K562 (cell line): Measurements from ENCODE around the gene RABGAP1L. TPM values are rescaled to one million over a fixed set of nuclear protein-coding genes. Genes with fewer than 3 reads are reported as not detected.

Source experiments
- ATAC-seq: fragments of 200-7000 bp; cut with Tn5 transposase; 3 replicates; pipeline ENCODE4 v1.9.1; 2020; ENCODE audit warnings: moderate library complexity
- BruUV-seq: library from RNA; stranded (reverse); fragments of 400-500 nt; replicated peaks from 2 replicates; lab custom pipeline; 2021; lab: Mats Ljungman, UMichigan
- CTCF ChIA-PET: fragments of 300-600 bp; formaldehyde crosslinking; extraction: SDS; loops from one replicate; lab custom pipeline; 2021; ENCODE audit warnings: low intra/inter-chr PET ratio; lab: Yijun Ruan, JAX
- POLR2A ChIA-PET: fragments of 300-600, 350-650 bp; sonication (Branson Sonifier 250); formaldehyde crosslinking; extraction: SDS; loops from one replicate; lab custom pipeline; 2021; ENCODE audit warnings: antibody characterized with exemption, inconsistent platforms; lab: Yijun Ruan, JAX
- DNase-seq, 4 experiments: peaks; one replicate each; pipeline versions ENCODE4 v3.0.0 to v3.0.0-alpha.2; 2011 to 2018; ENCODE audit warnings: low spot score in 3 of 4, mixed read lengths in 3 of 4; ENCODE audit errors: extremely low read depth in 1 of 4
- FAIRE-seq: peaks from 2 replicates; lab custom pipeline; 2011; peaks lifted over from hg19 to GRCh38; lab: Jason Lieb, UNC
- H2AFZ ChIP-seq: 2 replicates; pipeline ENCODE4 v1.6.0; 2011; ENCODE audit warnings: low read depth, low read length, control low read depth, inconsistent platforms
- H3K27ac ChIP-seq: fragments of 200-600 bp; 3 replicates; pipeline ENCODE4 v1.8.0; 2011; ENCODE audit warnings: low read depth, mild to moderate bottlenecking, control low read depth, inconsistent platforms, low read length, moderate library complexity, mixed read lengths; ENCODE audit errors: extremely low read depth
- H3K27me3 ChIP-seq, 2 experiments: fragments of 300-600 bp in 1 of 2; 2 replicates in 1 of 2; 3 replicates in 1 of 2; pipeline versions ENCODE4 v1.6.0 to v1.8.0; 2011; ENCODE audit warnings: inconsistent platforms in 2 of 2, low read length in 2 of 2, mild to moderate bottlenecking in 1 of 2, mixed read lengths in 1 of 2, moderate library complexity in 1 of 2; ENCODE audit not compliant: control insufficient read depth in 2 of 2, insufficient read depth in 2 of 2
- H3K36me3 ChIP-seq: fragments of 300-600 bp; 3 replicates; pipeline ENCODE4 v1.8.0; 2011; ENCODE audit warnings: mild to moderate bottlenecking, low read length, inconsistent platforms; ENCODE audit not compliant: control insufficient read depth, insufficient read depth
- H3K4me1 ChIP-seq, 2 experiments: fragments of 200-600 bp in 1 of 2; replicated peaks in 1 of 2; 2 replicates in 1 of 2; 3 replicates in 1 of 2; pipeline versions ENCODE4 v1.5.1 to v1.8.0; 2011; ENCODE audit warnings: inconsistent platforms in 2 of 2, low read length in 2 of 2, mild to moderate bottlenecking in 1 of 2, mixed read lengths in 1 of 2, moderate library complexity in 1 of 2; ENCODE audit not compliant: control insufficient read depth in 2 of 2, insufficient read depth in 2 of 2
- H3K4me2 ChIP-seq: 2 replicates; pipeline ENCODE4 v1.6.1; 2011; ENCODE audit warnings: low read length, control low read depth, inconsistent platforms, mixed read lengths; ENCODE audit not compliant: insufficient read depth
- H3K4me3 ChIP-seq: fragments of 200-600 bp; sonication (generic), shearing (Covaris generic); 2 replicates; pipeline ENCODE4 v1.5.1; 2016; ENCODE audit warnings: control low read depth, inconsistent platforms
- H3K79me2 ChIP-seq: fragments of 200-600 bp; 3 replicates; pipeline ENCODE4 v1.8.0; 2011; ENCODE audit warnings: low read length, inconsistent platforms; ENCODE audit not compliant: control insufficient read depth, insufficient read depth
- H3K9ac ChIP-seq, 2 experiments: 2 replicates each; pipeline versions ENCODE4 v1.6.0 to v1.6.1; 2011; ENCODE audit warnings: low read depth in 2 of 2, low read length in 2 of 2, control low read depth in 1 of 2, inconsistent platforms in 1 of 2, mild to moderate bottlenecking in 1 of 2, mixed read lengths in 1 of 2; ENCODE audit not compliant: insufficient read depth in 1 of 2
- H3K9me1 ChIP-seq: one replicate; pipeline ENCODE4 v1.6.0; 2011; ENCODE audit warnings: inconsistent platforms, mild to moderate bottlenecking, low read length, moderate library complexity; ENCODE audit not compliant: control insufficient read depth, insufficient read depth
- H3K9me3 ChIP-seq: replicated peaks from 2 replicates; pipeline ENCODE4 v1.5.1; 2011; ENCODE audit warnings: low read depth, low read length, inconsistent platforms; ENCODE audit not compliant: control insufficient read depth, insufficient read depth
- H4K20me1 ChIP-seq: replicated peaks from 2 replicates; pipeline ENCODE4 v1.6.1; 2011; ENCODE audit warnings: low read length, inconsistent platforms, mixed read lengths; ENCODE audit not compliant: control insufficient read depth, insufficient read depth
- FOXP4 ChIP-seq: sonication (generic); formaldehyde crosslinking; IDR thresholded peaks from 2 replicates; pipeline ENCODE4 v1.8.0; 2022; ENCODE audit warnings: mild to moderate bottlenecking, missing genetic modification reagents, borderline replicate concordance
- MEIS2 ChIP-seq: fragments of 450-650 bp; IDR thresholded peaks from 2 replicates; pipeline ENCODE4 v1.6.1; 2014; ENCODE audit warnings: mild to moderate bottlenecking; ENCODE audit not compliant: partially characterized antibody
- NFE2L1 ChIP-seq: fragments of 450-650 bp; IDR thresholded peaks from 2 replicates; pipeline ENCODE4 v1.6.1; 2016; ENCODE audit warnings: missing genetic modification characterization, low read depth, mild to moderate bottlenecking, missing compliant biosample characterization, moderate library complexity, borderline replicate concordance
- PHB ChIP-seq: fragments of 250-450 bp; sonication (Bioruptor Pico); IDR thresholded peaks from 2 replicates; pipeline ENCODE4 v1.5.0; 2021
- POLR2H ChIP-seq: IDR thresholded peaks from 2 replicates; pipeline ENCODE4 v1.6.1; 2016; ENCODE audit warnings: missing genetic modification characterization, low read depth, mild to moderate bottlenecking, control low read depth, missing compliant biosample characterization, moderate library complexity
- PURB ChIP-seq: sonication (generic); formaldehyde crosslinking; IDR thresholded peaks from 2 replicates; pipeline ENCODE4 v1.9.0; 2021; ENCODE audit warnings: low read depth, mild to moderate bottlenecking, missing genetic modification reagents
- TRIM28 ChIP-seq: fragments of 450-650 bp; IDR thresholded peaks from 2 replicates; pipeline ENCODE4 v1.6.1; 2017
- ZBTB12 ChIP-seq: fragments of 250-450 bp; sonication (Bioruptor Pico); IDR thresholded peaks from 2 replicates; pipeline ENCODE4 v1.4.0; 2020
- ZFP91 ChIP-seq: sonication (generic); formaldehyde crosslinking; IDR thresholded peaks from 2 replicates; pipeline ENCODE4 v1.8.0; 2022; ENCODE audit warnings: mild to moderate bottlenecking, missing genetic modification reagents
- ZKSCAN3 ChIP-seq: fragments of 250-450 bp; sonication (Bioruptor Pico); IDR thresholded peaks from 2 replicates; pipeline ENCODE4 v1.4.0; 2020
- ZNF57 ChIP-seq: fragments of 450-650 bp; formaldehyde crosslinking; IDR thresholded peaks from 2 replicates; pipeline ENCODE4 v1.4.0; 2020; ENCODE audit warnings: mild to moderate bottlenecking, moderate library complexity
- in situ Hi-C: fragments of 300-500 bp; cut with MboI; formaldehyde crosslinking; loops from 4 replicates; pipeline ENCODE4 v1.15.0; 2018; ENCODE audit warnings: inconsistent platforms, mixed read lengths
- intact Hi-C: fragments of 100-400 bp; cut with micrococcal nuclease; formaldehyde crosslinking; loops from 2 replicates; pipeline ENCODE4 v1.14.2; 2022
- polyA plus RNA-seq, 8 experiments: library from polyadenylated mRNA; depleted of rRNA in 4 of 8; stranded (reverse) in 5 of 8; unstranded in 3 of 8; fragments of >200 nt; fragmentation: Nextera tagmentation in 2 of 8; fragmentation: Illumina TruSeq in 1 of 8; extraction: Ambion mirVana in 2 of 8; extraction: Trizol in 1 of 8; gene quantifications; 2 replicates each; pipeline versions ENCODE4 v1.2.1 to v1.2.3, GENCODE V29; 2011 to 2014; ENCODE audit warnings: inconsistent platforms in 1 of 8, missing spikeins in 1 of 8
- total RNA-seq, 7 experiments: library from RNA; depleted of rRNA in 6 of 7; stranded (reverse); fragments of >200 nt in 6 of 7; fragmentation: Illumina TruSeq in 2 of 7; extraction: Trizol in 2 of 7; gene quantifications; 2 replicates each; pipeline versions ENCODE4 v1.2.1 to v1.2.3, GENCODE V29; 2011 to 2021; ENCODE audit warnings: low replicate concordance in 1 of 7

Gene RABGAP1L
- total and polyA plus RNA-seq, 9 of the 15 experiments (the other 6 are each of a cell fraction or from before 2014, with no cell fraction given), result 16.5 to 44.9 (median 26.7) TPM

- intact Hi-C loops, result no loop called here
- no peaks in the 10 kb centered on the region for H3K9me3 ChIP-seq
- no peak for FAIRE-seq
- CTCF ChIA-PET, result no interaction called here
- H3K27ac ChIP-seq, result no peak overlapping the region
- DNase-seq, result no peak
- POLR2A ChIA-PET, result interaction anchor here (0.5 to 0.9 kb wide), 4 partner anchors 55 to 1711 kb away, joined by 3 to 4 read pairs (median 4); no protein-coding TSS in a partner anchor
- H3K4me3 ChIP-seq, result no peak overlapping the region
- no peaks in the 10 kb centered on the region for H3K27me3 ChIP-seq
- no peaks in the 10 kb centered on the region for H3K9me1 ChIP-seq
- no peak for ATAC-seq
- no peaks in the 10 kb centered on the region for H3K36me3 ChIP-seq
- H3K9ac ChIP-seq, result no peak overlapping the region
- no peaks in the 10 kb centered on the region for H3K4me1 ChIP-seq
- TF ChIP-seq ZNF57 (CRISPR knock-in tag), result no peak
- TF ChIP-seq PURB (CRISPR knock-in tag), result no peak
- TF ChIP-seq ZKSCAN3 (CRISPR knock-in tag), result no peak
- TF ChIP-seq MEIS2, result no peak
- TF ChIP-seq ZBTB12 (CRISPR knock-in tag), result no peak
- TF ChIP-seq FOXP4 (CRISPR knock-in tag), result no peak
- no peak for TF ChIP-seq NFE2L1 (tag)
- no peak for TF ChIP-seq ZFP91
- TF ChIP-seq POLR2H (tag), result no peak
- no peak for TF ChIP-seq TRIM28
- no peak for TF ChIP-seq PHB (CRISPR knock-in tag)
- H3K79me2 ChIP-seq, result no peaks in the 10 kb centered on the region
- H4K20me1 ChIP-seq, result no peaks in the 10 kb centered on the region
- H2AFZ ChIP-seq, result no peak overlapping the region
- BruUV-seq, result no TSS peak
- H3K4me2 ChIP-seq, result no peak overlapping the region
- in situ Hi-C loops, result no loop called here
These were observed 653.3 kb downstream of the RABGAP1L start for GRCh38 chr1:174812656-174813055.
